Endometrial microvascular endothelial cells (primary cell): ENCODE measurements around the gene KCNJ10. TPM values are rescaled to one million over a fixed set of nuclear protein-coding genes. Genes with fewer than 3 reads are reported as not detected.
"Not testable (repeated sequence)": the region's sequence is repeated elsewhere in the genome, so short reads cannot be mapped to it uniquely, and the experiment has no call there.

Experiments used
- in situ Hi-C: cut with HindIII; loops from 2 replicates; pipeline ENCODE4 v1.10.0; 2017; ENCODE audit warnings: low sequenced_read_pairs, low pct_unique_long_range_greater_than_20kb; ENCODE audit errors: inconsistent ontology term
- total RNA-seq: library from RNA; depleted of rRNA; stranded (reverse); fragments of >200 nt; gene quantifications from one replicate; pipeline ENCODE4 v1.2.3, GENCODE V29; 2015; ENCODE audit errors: inconsistent ontology term

The KCNJ10 gene
- total RNA-seq, 1 donor from 2014 or later = not detected

DNA sequence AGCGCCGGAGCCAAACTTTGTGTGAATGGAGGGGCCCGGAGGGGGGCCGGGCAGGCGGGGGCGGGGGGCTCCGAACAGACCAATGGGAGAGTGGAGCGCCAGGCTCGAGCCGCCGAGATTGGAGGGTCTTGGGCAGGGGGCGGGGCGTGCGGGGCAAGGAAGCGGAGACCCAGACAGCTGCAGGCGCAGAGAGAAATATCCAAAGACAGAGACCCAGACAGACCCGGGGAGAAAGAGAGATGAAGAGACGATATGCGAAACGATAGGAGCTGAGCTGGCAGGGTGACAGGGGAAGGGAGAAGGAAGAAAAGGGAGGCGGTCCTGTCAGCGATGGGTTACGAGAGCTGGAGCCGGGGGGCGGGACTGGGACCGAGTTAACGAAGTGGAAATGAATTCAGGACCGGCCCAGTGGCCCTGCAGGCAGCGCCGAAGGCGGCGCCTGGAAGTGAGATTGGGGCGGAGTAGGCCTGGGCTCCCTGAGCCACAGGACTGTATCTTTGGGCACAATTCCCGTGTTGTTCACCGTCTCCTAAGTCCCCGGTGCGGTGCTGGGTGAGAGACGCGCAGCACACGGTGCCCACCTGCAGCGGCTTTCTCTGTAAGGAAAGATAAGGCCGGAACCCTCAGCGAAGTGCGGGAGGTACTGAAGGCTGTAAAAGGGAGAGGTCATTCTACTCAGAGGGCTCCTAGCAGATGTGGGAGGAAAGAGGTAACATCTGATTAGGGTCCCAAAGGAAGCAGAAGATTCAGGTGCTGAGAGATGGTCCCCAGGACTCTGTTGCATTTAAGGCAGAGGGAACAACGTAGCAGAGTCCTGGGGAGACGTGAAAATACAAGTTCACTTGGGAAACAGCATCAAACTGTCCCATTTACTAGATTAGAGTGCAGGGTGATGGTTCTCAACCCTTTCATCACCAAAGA lies 543 bp upstream of the KCNJ10 start:
- in situ Hi-C loops = no loop called here

- in situ Hi-C loops = no loop called here
Measured at GRCh38 chr1:160068225-160068624, 1.7 kb downstream of the KCNJ10 start.

- in situ Hi-C loops = no loop called here
Measured at GRCh38 chr1:160066829-160067745, 2.9 kb downstream of the KCNJ10 start.

DNA sequence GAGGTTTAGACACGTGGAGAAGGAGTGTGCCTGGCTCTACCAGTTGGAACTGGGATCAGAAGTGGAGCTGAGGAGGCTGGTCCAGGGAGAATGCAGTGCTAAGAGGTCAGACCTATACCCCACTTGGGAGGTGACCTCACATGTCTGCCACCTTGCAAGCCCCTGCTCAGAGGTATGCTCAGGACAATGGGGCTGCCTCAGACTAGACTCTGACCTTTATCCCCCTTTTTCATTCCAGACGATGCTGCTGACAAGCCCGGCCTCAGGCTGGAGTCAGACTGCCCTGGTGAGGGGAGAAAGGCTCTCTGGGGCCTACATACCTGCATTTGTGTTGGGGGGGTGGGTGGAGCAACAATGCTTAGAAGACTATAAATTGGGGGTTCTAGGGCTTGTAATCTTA lies 5.2 kb downstream of the KCNJ10 start:
- in situ Hi-C loops = no loop called here

- in situ Hi-C loops = no loop called here
Measured at GRCh38 chr1:160064164-160064563, 5.8 kb downstream of the KCNJ10 start.

DNA sequence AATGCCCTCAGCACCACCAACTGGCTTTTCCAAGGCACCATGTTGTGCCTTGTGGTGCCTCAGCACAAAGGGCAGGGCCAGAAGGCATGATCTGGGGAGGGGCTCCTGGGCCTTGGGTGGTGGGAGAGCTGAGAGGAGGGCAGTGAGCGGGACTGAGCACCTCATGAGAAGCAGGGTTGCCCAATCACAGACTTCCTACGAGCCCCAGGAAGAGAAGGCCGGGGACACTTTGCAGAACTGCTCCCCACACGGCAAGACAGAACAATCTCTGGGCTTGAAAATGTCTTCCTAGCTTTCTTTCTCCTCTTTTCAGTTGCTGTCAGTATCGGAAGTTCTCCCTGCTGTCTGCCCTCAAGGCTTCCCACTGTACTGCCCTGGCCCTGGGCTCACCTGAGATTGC lies 6.8 kb downstream of the KCNJ10 start:
- in situ Hi-C loops = no loop called here

DNA sequence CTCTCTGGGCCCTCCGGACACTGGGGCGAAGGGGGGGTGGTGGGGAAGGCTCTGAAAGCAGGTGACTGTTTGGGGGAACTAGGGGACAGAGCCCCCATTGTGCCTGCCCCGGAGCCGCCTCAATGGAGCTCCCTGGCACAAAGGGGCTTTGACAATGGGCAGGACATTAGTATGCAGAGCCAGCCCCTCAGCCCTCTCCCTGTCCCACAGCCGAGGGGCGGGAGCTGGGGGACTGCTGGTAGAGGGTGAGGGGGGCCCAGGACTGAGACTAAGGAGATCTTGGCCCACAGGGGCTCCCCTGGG lies 7.8 kb downstream of the KCNJ10 start:
- in situ Hi-C loops = no loop called here

DNA sequence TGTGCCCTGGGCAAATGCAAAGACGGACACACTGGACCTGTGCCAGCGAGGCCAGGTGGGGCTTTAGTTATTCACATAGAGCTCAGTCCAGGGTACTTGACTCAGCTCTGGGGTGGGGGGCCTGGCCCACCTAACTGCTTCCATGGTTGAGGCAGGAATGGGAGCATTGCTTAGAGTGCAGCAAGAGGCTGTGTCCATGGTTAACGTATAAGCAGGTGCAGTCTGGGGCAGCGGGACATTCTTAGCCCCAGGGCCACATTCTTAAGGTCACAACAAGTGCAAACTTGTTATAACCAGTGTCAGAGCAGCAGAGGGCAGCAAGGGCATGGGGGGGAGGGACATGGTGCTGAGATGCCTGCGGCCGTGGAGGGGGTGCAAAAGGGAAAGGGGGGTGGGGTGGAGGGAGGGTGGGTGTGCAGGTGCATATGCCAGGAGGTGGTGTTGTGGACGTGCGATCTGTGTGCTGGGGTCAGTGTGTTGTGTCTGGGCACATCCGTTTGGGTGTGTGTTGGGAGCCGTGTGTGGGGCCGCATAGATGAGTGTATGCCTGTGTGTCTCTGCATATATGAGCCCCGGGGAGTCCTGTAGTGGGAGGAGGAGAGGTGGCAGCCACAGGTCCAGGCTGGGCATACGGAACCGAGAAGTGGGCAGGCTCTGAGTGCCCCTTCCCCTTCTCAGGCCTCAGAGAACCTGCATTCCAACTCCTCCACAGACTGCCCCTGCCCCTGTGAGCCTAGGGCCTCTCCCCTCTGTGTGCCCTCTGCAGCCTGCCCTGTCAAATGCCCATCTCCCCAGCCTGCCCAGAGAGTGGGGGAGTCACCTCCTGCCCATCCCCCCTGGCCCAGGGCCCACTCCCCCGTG lies 8.4 kb downstream of the KCNJ10 start:
- in situ Hi-C loops = no loop called here

DNA sequence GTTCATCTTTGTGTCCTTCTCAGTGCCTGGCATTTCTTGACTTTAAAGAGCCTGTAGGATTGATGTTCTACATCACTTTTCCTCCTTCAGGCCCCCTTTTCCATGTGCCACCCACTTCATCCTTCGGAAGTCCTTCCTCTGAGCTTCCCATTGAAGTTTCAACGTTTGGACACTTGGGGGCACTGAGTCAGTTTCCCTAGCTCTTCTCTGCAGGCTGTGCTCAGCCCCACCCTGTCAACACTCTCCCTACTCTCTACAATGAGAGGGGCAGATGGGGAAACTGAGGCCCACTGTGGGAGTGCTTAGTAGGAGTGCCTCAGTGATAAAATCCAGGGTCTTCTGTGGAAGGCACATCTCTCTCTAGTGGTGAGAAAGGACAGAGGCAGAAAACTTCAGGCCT lies 11.9 kb downstream of the KCNJ10 start:
- in situ Hi-C loops = no loop called here

- in situ Hi-C loops = no loop called here
Measured at GRCh38 chr1:160056648-160057169, 13.3 kb downstream of the KCNJ10 start.

GRCh38 chr1:160053548-160054365 lies 16.2 kb downstream of the KCNJ10 start:
- in situ Hi-C loops = no loop called here

DNA sequence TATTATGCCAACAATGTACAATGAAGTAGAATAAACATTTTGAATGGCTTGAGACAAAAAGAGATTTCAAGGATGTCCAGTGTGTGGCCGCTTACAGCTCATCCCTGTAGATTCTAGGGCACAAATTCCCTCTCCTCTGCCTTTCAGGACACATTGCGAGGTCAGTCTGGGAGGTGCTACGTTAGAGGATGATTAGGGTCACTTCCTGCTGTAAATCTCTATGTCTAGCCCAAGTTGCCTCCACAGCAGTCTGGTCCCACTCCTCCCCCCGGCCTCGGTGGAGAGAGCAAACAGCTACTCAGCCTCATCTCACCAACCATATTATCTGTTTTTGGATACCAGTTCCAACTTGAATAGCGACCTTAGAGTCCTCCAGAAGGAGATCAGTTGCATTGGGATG lies 17.0 kb downstream of the KCNJ10 start:
- in situ Hi-C loops = no loop called here

- in situ Hi-C loops = no loop called here
Measured at GRCh38 chr1:160050619-160051018, 19.3 kb downstream of the KCNJ10 start.

DNA sequence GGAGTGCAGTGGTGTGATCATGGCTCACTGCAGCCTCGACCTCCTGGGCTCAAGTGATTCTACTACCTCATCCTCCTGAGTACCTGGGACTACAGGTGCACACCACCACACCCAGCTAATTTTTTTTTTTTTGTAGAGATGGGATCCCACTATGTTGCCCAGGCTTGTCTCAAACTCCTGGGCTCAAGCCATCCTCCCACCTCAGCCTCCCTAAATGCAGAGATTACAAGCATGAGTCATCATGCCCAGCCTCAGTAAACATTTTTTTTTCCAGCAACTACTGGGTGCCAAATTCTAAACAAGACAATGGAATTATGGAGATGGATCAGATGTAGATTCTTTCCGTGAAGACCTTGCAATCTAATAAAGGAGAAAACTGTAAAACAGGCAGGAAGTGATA lies 19.8 kb downstream of the KCNJ10 start:
- in situ Hi-C loops = not testable (repeated sequence)

DNA sequence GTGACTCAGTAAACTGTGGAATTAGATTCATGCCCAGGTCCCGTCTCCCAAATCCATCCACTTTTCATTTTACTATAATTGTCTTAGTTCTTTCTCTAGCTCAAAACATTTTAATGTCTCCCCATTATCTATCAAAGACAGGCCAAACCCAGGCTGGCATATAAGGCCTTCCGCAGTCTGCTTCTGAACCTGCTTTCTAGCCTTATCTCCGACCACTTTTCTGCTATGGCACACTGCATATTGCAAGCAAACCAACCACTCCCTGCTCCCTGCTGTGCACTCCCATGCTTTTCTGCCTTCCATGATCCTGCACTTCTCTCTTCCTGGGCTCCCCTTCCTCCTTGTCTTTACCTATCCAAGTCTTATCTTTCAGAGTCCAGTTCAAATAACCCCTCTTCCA lies 20.9 kb downstream of the KCNJ10 start:
- in situ Hi-C loops = no loop called here

DNA sequence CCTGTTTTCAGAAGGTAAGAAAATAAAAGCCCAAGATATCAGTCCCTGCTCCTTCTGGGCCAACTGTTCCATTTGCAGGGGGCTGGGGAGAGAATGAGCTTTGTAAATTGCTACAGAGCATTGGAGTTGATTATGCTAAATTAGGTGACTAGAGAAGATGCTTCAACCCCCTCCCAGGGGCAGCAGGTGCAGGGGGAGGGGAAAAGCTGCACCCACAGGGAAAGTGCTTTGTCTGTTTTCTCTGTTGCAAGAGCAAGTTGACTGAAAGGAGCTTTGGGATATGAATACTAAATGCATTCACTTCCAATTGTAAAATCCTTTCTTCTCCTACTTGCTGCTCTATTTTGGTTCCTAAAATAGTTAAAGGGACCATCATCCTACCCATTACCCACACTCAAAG lies 21.6 kb downstream of the KCNJ10 start:
- in situ Hi-C loops = no loop called here

DNA sequence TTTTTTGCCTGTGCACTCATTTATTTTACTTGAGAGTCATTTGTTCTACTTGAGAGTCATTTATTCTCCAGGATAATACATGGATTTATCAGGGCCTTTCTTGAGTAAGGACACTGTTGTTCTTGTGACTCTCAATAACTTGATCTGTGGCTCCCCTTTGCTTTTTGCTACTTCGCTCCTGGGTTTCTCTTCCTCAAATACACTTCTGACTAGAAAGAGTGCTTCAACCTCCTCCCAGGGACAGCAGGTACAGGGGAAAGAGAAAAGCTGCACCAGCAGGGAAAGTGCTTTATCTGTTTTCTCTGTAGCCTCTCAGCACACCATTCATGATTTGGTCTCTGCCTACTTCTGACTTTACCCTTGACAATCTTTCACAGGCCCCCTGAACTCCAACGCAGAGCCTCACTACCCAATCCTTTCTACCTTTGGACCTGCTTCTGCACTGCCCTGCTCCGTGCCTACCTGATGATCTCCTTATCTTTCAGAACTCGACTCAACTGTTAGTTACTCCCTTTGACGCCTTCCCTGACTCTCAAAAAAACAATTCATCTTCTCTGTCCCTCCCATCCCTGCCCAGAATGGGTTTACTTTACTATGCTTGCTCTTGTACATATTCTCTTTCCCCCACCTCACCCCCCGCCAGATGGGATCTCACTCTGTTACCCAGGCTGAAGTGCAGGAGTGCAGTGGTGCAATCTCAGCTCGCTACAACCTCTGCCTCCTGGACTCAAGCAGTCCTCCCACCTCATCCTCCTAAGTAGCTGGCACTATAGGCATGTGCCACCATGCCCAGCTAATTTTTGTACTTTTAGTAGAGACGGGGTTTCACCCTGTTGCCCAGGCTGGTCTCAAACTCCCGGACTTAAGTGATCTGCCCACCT lies 22.6 kb downstream of the KCNJ10 start:
- in situ Hi-C loops = no loop called here
